ENCODE results near the gene FOXK2. TPM values are rescaled to one million over a fixed set of nuclear protein-coding genes. Genes with fewer than 3 reads are reported as not detected.

FOXK2 gene
- total and polyA plus RNA-seq, 2 of the 8 experiments (the other 6 are each of a cell fraction or from before 2014, with no cell fraction given), result 34.7 to 64.9 TPM

DNA sequence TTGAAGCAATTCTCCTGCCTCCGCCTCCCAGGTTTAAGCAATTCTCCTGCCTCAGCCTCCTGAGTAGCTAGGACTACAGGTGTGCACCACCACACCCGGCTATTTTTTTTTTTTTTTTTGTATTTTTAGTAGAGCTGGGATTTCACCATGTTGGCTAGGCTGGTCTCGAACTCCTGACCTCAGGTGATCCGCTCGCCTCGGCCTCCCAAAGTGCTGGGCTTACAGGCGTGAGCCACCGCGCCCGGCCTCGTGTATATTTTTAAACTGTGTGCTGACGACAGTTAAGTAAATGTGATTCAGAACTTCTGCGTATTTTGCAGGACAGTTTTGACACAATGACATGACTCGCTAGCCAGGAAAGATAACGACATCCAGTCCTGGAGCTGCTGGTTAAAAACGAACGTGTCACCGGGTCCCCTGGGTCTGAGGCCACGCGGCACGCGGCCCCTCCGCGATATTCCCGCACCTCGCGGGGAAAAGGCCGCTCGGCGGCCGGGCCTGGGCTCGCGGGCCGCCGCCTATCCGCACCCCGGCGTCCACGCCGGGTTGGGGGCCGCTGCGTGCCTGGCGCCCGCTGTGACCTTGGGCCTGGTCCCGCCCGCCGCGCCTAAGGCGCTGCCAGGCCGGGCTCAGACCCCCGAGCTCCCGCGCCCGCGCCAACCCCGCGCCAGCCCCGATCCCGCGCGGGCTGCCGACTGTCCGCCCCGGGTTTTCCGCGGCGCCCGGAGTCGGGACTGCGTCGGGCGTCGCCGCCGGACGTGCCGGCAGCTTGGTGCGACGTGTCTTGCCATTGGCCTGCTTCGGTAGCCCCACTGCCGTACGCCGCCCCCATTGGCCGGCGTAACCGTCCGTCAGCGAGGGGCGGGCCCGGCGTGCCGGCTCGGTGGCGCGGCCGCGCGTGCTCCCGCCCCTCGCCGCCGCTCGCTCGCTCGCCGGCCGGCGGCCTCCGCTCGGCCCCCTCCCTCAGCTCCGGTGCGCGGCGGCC, at the start of gene FOXK2 (continued):
- TF ChIP-seq BRCA1 (IDR thresholded peaks at IDR 0.05; ENCODE audit: low read depth, low read length), result no peak; the same call in 1 of the 2 replicates
- no peak for TF ChIP-seq POLR2AphosphoS5 (IDR thresholded peaks at IDR 0.05; ENCODE audit: low read depth, low read length)
- no peak for TF ChIP-seq NRF1 (IDR thresholded peaks at IDR 0.05; ENCODE audit: low read depth, low read length)
- no peak for TF ChIP-seq RXRA (IDR thresholded peaks at IDR 0.05; ENCODE audit: insufficient read depth, low read depth, low read length)
- TF ChIP-seq SP1 (IDR thresholded peaks at IDR 0.05; ENCODE audit: low read depth, low read length), result peak; percentile 96
- no peak for TF ChIP-seq ZNF274 (IDR thresholded peaks at IDR 0.05; ENCODE audit: borderline replicate concordance, extremely low read depth, low read length)
- peak in 1 of 2 experiments; percentile 53; a peak in 1 of 4 replicates for TF ChIP-seq SIN3A (conservative IDR thresholded peaks at IDR 0.05 in 1 of 2, IDR thresholded peaks at IDR 0.05 in 1 of 2; ENCODE audit: low read depth in 1 of 2, low read length in 2 of 2)
- TF ChIP-seq ASH2L (IDR thresholded peaks at IDR 0.05; ENCODE audit: low read length), result peak; percentile 25
- TF ChIP-seq CEBPB (IDR thresholded peaks at IDR 0.05; ENCODE audit: low read depth, low read length), result no peak
- no peak for TF ChIP-seq KDM1A (IDR thresholded peaks at IDR 0.05; ENCODE audit: borderline replicate concordance, low read length)
- no peak for TF ChIP-seq YY1 (IDR thresholded peaks at IDR 0.05; ENCODE audit: low read depth, low read length)
- peak; percentile 65 to 86; a peak in 2 of 4 replicates for TF ChIP-seq HDAC2 (IDR thresholded peaks at IDR 0.05; ENCODE audit: borderline replicate concordance in 1 of 2, low read depth in 2 of 2, low read length in 2 of 2)
- TF ChIP-seq SAP30 (IDR thresholded peaks at IDR 0.05; ENCODE audit: insufficient read depth, insufficient replicate concordance, low read length), result no peak
- TF ChIP-seq CHD1 (IDR thresholded peaks at IDR 0.05; ENCODE audit: low read depth, low read length), result no peak
- no peak for TF ChIP-seq GTF2F1 (IDR thresholded peaks at IDR 0.05; ENCODE audit: borderline replicate concordance, low read depth, low read length)
- no peak for TF ChIP-seq MAX (IDR thresholded peaks at IDR 0.05)
- TF ChIP-seq SIX5 (IDR thresholded peaks at IDR 0.05; ENCODE audit: low read depth, low read length), result no peak
- TF ChIP-seq PHF8 (conservative IDR thresholded peaks at IDR 0.05; ENCODE audit: low read depth, low read length), result peak; percentile 66
- TF ChIP-seq, protein P1, sequence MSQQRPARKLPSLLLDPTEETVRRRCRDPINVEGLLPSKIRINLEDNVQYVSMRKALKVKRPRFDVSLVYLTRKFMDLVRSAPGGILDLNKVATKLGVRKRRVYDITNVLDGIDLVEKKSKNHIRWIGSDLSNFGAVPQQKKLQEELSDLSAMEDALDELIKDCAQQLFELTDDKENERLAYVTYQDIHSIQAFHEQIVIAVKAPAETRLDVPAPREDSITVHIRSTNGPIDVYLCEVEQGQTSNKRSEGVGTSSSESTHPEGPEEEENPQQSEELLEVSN (IDR thresholded peaks at IDR 0.05), result no peak; the same call in 1 of the 2 replicates
- TF ChIP-seq EP300 (IDR thresholded peaks at IDR 0.05; ENCODE audit: borderline replicate concordance in 1 of 2, low read depth in 2 of 2, low read length in 2 of 2), result 0 out of 3 replicates have a peak, but pooled peaks of 1 of the 2 experiments have one; percentile 53
- 0 out of 2 replicates have a peak, but pooled peaks have one; percentile 71 for TF ChIP-seq RBBP5 (IDR thresholded peaks at IDR 0.05; ENCODE audit: borderline replicate concordance, low read depth, low read length)
